Cerebellar cortex (tissue), 1 donor: ENCODE measurements around the gene PNPLA7.
A peak's percentile ranks its signal among the peaks of the same experiment; 100 is the strongest.
"Not testable (repeated sequence)": the region's sequence is repeated elsewhere in the genome, so short reads cannot be mapped to it uniquely, and the experiment has no call there.

Experiments
- DNase-seq: peaks from one replicate; pipeline ENCODE4 v3.0.0-alpha.2; 2015; ENCODE audit warnings: low spot score

Gene PNPLA7

DNA sequence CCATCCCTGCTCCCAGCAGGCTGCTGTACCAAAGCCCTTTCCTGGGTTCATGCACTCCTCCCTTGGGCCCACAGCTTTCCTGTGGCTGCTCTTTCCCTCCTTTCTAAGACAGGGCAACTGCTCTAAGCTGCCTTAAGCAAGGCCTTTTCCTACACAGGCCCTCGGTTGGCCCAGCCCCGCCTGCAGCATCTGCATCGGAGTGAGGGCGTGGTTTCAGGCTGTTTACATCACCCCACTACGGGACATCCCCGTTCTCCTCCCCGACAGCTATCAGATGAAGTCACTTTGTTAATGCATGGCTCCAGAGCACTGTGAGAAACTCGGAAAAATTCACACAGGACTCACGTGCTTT, 25.1 kb upstream of the PNPLA7 start:
- no peak for DNase-seq

GRCh38 chr9:137574192-137574591, 24.0 kb upstream of the PNPLA7 start:
- no peak for DNase-seq

DNA sequence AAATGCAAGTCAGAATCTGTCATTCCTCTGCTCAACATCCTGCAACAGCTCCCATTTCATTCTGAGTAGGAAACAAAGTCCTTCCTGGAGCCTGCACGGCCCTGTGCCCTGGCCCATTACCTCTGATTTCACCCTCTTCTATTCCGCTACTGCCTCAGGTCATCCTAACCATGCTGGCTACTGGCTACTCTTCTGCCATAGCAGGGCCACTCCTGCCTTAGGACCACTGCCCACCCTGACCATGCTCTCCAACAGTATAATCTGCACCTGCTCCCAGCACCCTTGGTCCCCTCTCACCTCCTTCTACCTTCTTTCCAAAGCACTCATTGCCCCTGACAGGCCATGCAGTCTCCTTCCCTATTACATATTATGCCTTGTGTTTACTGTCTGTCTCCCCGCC, 20.4 kb upstream of the PNPLA7 start:
- DNase-seq = no peak

DNA sequence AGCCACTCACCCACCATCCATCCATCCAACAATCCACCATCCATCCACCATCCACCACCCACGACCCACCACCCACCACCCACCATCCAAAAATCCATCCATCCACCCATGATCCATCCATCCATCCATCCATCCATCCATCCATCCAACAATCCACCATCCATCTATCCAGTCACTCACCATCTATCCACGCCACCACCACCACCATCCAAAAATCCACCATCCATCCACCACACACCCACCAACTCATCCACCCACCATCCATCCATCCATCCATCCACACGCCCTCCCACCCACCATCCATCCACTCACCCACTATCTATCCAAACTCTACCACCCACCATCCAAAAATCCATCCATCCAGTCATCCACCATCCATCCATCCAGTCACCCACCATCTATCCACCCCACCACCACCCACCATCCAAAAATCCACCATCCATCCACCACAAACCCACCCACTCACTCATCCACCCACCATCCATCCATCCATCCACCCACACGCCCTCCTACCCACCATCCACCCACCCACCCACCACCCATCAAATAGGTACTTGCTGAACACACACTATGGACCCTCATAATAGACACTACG, 19.5 kb upstream of the PNPLA7 start:
- no peak for DNase-seq

- not testable (repeated sequence) for DNase-seq
These were observed 18.2 kb upstream of the PNPLA7 start for GRCh38 chr9:137568445-137568844.

DNA sequence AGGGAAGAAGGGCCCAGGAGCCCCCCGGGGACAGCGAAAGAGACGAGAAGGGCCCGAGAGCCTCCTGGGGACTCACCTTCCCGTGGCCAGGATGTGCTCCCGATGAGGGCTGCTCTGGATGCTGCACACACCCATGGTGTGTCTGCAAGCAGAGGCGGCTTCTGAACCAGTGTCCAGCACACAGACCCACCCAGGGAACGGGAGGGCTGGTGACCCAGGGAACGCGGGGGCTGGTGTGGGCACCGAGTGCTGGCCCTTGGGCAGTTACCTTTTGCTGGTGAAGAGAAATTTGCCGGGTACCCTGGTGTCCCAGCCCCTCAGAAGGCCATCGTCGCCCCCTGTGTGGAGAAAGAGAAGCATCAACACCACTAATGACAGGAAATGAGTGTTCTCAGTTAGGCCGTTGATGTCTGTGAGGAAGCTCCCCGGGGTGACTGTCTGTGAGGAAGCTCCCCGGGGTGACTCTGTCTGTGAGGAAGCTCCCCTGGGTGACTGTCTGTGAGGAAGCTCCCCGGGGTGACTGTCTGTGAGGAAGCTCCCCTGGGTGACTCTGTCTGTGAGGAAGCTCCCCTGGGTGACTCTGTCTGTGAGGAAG, 14.7 kb upstream of the PNPLA7 start:
- no peak for DNase-seq

DNA sequence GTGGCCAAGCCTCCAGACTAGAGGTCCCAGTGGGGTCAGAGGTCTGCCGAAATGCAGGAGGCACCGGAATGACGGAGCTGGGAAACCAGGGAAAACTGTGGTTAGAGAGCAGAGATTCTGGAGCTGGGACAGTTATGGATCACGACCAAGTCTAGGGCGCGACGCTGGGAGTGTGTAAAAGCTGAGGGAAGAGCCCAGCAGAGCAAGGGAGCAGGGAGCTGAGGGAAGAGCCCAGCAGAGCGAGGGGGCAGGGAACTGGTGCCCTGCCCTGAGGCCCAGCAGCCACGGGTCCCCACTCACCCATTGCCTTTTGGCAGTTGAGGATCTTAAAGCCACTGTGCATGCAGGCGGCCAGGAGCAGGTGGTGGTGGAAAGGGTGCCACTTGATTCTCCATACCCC, 13.9 kb upstream of the PNPLA7 start:
- no peak for DNase-seq

- DNase-seq = no peak
These were observed 7.9 kb upstream of the PNPLA7 start for GRCh38 chr9:137558127-137558526.

DNA sequence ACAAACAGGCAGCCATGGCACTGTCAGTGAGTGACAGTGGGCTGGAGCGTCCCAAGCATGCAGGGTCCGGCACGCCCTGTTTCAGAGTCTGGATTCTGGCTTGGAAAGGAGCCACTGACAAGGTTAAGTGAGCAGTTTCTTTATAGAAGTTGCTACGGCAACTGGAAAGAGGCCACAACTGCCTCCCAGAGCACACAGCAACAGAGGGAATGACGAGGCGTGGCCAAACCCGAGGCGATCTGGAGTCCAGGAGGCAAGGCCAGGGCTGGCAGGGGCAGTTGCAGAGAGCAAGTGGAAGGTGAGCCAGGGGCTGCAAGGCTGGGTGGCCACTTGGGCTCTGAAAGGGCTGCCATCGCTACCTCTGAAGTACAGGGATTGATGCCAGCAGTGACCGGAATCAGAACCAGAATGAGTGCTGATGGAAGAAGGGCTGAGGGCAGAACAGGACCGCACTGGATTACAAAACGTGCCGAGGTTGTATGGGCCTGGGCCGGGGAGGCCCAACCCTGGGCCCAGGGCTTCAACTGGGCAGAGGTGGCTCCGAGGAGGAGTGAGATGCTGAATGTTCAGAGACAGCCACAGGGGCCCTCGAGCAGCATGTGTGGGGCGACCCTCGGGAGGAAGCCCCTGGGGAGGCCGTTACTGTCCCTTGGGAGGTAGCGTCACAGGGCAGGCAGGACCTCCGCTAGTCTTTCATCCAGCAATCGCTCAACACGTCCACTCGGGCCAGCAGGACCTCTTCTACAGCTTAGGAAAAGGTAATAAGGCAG, 6.1 kb upstream of the PNPLA7 start:
- DNase-seq = no peak

GRCh38 chr9:137555179-137555578, 5.0 kb upstream of the PNPLA7 start:
- no peak for DNase-seq

GRCh38 chr9:137554349-137554748, 4.1 kb upstream of the PNPLA7 start:
- DNase-seq = no peak

DNA sequence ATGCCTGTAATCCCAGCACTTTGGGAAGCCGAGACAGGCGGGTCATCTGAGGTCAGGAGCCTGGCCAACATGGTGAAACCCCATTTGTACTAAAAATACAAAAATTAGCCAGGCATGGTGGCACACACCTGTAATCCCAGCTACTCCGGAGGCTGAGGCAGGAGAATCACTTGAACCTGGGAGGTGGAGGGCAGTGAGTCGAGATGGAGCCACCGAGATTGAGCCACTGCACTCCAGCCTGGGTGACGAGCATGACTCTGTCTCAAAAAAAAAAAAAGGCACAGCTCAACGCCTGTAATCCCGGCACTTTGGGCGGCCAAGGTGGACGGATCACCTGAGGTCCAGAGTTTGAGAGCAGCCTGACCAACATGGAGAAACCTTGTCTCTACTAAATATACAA, 3.5 kb upstream of the PNPLA7 start:
- not testable (repeated sequence) for DNase-seq

DNA sequence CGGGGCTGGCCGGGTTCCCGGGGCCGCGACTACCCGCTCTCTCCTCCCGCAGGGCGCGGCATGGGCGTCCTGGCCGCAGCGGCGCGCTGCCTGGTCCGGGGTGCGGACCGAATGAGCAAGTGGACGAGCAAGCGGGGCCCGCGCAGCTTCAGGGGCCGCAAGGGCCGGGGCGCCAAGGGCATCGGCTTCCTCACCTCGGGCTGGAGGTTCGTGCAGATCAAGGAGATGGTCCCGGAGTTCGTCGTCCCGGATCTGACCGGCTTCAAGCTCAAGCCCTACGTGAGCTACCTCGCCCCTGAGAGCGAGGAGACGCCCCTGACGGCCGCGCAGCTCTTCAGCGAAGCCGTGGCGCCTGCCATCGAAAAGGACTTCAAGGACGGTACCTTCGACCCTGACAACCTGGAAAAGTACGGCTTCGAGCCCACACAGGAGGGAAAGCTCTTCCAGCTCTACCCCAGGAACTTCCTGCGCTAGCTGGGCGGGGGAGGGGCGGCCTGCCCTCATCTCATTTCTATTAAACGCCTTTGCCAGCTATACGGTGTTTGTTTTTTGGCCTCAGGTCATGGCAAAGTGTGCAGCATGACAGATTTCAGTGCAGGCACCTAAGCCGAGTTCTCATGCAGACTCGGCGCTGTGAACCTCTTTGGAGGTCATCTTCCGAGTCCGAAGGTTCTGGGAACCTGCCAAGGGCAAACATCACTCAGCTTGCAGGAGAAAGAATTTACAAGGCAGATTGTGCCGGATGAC, 2.0 kb upstream of the PNPLA7 start:
- no peak for DNase-seq

- peak; percentile 89 for DNase-seq
These were observed 1.2 kb upstream of the PNPLA7 start, which contains the start of gene MRPL41 for GRCh38 chr9:137551264-137552021. TSS of gene MRPL41 (plus strand) at chr9:137551879. CDS start at chr9:137552082, 203 bp downstream.

GRCh38 chr9:137550958-137551263, 709 bp upstream of the PNPLA7 start:
- not testable (repeated sequence) for DNase-seq

DNA sequence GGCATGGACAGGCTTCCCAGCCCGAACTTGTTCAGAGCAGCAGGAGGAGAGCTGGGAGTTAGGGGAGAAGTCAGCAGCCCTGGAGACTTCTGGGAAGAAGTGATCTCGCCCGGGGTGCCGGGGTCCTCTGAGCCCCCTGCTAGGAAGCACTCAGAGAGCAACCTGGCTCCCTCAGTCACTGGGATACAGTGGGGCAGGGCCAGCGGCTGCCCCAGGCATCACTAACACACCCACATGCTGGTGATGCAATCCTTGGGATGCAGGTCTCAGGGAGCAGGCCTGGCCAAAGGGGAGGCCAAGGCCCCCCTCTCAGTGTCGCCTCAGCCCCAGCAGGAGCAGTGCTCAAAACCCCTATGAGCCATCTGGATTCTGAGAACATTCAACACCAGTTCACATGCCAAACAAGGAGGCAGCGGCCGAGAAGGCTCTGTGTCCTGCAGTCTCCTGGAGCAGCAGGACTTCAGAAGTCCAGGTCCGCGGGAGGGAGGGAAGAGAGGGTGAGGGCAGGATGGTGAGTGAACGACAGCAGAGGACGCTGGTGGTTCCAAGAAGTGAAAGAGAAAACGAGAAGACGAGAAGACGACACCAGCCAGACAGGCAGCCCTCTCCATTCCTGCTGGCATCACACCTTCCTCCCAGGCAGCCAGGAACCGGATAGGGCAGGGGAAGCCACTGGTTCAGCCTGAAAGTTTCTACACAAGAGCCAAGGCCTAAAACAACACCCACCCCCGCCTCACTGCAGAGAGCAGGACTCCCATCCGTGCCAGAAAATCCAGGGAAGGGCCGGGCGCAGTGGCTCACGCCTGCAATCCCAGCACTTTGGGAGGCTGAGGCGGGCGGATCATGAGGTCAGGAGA, 2.3 kb downstream of the PNPLA7 start:
- DNase-seq = no peak

DNA sequence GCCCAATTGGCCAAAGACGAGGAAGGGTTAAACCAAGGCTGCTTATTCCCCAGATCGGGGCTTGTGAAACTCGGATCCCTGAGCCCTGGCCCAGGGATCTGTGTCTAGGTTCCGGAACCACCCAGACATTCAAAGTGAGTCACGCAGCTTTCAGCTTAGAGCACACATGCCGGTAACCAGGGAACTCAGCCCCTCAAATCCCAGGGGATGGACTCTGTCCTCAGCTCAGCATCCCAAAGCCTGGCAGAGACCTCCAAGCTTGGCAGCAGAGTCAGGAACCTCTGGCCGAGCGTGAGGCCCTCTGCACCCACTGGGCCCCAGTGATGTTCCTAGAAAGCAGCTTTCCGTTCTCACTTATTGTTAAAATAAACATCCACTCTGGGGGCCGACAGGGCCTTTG, 5.1 kb downstream of the PNPLA7 start:
- no peak for DNase-seq

GRCh38 chr9:137544176-137544760, 5.9 kb downstream of the PNPLA7 start:
- no peak for DNase-seq

DNA sequence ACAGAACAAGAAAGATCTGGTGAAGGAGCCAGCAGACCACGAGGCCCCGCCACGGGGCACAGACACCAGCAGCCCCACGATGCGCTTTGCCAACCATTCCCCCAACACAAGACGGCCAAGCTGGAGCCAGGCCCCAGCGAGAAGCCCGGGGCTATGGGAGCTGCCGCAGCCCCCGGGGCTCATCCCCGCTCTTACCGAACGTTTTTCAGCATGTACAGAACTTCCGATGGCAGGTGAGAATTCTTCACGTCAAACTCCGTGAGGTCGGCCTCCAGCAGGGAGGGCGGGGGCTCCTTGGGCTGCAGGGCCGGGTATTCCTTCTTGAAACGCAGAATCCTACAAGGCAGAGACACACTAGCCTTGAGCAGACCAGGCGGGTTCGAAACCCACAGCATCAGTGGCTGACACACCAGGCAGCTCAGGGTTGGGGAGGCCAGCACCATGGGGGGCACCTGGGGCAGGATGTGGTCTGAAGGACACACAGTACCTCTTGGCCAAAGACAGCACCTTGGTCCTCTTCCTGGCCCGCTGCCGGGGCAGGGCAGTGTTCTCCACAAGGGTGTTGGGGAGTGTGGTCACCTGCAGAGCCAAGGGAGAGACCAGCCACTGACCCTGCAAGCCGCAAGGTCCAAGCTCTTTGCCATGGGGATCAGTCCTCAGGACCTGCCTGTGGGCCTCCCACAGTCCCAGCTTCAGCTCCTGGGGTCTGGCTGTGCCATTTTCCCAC, 6.8 kb downstream of the PNPLA7 start:
- DNase-seq = no peak

DNA sequence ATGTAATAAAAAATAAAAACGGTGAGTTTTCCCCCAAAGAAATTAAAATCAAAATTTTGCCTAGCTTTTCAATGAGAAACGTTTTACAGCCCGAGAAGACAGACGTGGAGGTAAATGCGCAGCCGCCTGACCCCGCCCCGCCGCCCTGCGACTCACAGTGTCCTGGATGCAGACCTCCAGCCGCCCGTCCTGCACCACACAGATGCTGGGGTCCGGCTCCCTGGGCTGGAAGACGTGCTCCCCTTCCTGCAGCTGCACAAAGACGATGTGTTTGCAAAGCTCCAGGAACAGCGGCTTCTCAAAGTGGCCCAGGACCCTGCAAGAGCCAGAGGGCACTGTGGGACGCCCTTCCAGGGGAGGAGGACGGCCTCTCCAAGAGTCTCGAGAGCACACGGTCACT, 7.7 kb downstream of the PNPLA7 start:
- DNase-seq = no peak
